Effector memory CD4-positive, alpha-beta T cell (primary cell): ENCODE measurements around the gene ORM1.

ENCODE experiments used
- DNase-seq, 3 donors: peaks; one replicate each; pipeline ENCODE4 v3.0.0-alpha.2; 2020
- H3K27ac ChIP-seq: 2 replicates; pipeline ENCODE4 v1.7.0; 2013; ENCODE audit warnings: mild to moderate bottlenecking, low read length, moderate library complexity; ENCODE audit not compliant: insufficient read depth, poor library complexity, severe bottlenecking
- H3K27me3 ChIP-seq: replicated peaks from 2 replicates; pipeline ENCODE4 v1.7.0; 2013; ENCODE audit warnings: mild to moderate bottlenecking, low read length; ENCODE audit not compliant: insufficient read depth, control insufficient read depth, poor library complexity, severe bottlenecking
- H3K36me3 ChIP-seq: 2 replicates; pipeline ENCODE4 v1.7.0; 2013; ENCODE audit warnings: mild to moderate bottlenecking, low read length, moderate library complexity; ENCODE audit not compliant: control insufficient read depth, insufficient read depth
- H3K4me1 ChIP-seq: 2 replicates; pipeline ENCODE4 v1.7.0; 2013; ENCODE audit warnings: low read length, mild to moderate bottlenecking; ENCODE audit not compliant: control insufficient read depth, insufficient read depth, poor library complexity, severe bottlenecking
- H3K4me3 ChIP-seq: 2 replicates; pipeline ENCODE4 v1.7.0; 2013; ENCODE audit warnings: low read length, low read depth, mild to moderate bottlenecking; ENCODE audit not compliant: insufficient read depth, poor library complexity, severe bottlenecking
- H3K9me3 ChIP-seq: 2 replicates; pipeline ENCODE4 v1.7.0; 2013; ENCODE audit warnings: mild to moderate bottlenecking, low read length, moderate library complexity; ENCODE audit not compliant: control insufficient read depth

The ORM1 gene

DNA sequence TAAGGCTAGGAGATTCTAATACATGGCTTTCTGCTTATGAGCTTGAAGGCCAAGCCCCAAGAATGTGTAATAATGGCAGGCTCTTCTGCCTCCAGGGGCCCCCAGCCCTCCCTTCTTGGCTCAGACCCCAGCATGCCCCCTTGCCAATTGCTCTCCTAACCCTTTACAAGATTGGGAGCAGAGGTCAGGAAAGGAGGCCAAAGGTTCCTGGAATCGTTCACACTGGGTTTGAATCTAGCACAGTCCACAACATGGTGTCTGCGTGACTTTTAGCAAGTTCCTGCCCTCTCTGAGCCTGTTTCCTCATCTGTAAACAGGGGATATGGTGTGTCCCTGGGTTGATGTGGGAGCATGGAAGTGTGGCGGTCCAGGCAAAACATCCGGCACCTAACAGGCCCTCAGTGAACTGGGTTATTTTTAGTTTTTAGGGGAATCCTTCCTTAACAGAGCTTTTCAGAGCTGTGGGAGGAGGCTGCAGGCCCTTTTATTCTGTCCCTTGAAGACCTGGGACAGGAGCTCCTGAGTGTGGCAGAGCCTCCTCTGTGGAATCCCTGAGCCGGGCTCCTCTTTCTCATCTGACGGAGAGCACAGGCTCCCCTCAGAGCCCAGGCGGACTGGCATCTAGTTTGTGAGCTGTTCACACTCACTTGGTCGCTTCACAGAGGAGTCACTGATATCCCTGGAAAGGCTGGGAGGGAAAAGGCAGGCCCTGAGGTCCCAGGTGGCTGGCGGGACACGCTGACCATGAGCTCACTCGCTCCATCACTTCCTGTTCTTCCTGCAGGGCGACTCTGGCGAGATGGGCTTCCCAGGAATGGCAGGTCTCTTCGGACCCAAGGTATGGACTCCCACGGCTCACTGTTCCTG lies 23.4 kb upstream of the ORM1 start:
- Histone ChIP-seq H3K27me3 (no peaks in the 10 kb centered on the region), H3K4me1 (no peaks in the 10 kb centered on the region), H3K27ac (no peak overlapping the region), H3K9me3 (no peaks in the 10 kb centered on the region), H3K4me3 (no peak overlapping the region), H3K36me3 (no peaks in the 10 kb centered on the region)
- no peak for DNase-seq

GRCh38 chr9:114300153-114300845 lies 22.6 kb upstream of the ORM1 start:
- no peak for DNase-seq
- H3K27me3 ChIP-seq = no peaks in the 10 kb centered on the region
- no peak overlapping the region for H3K4me3 ChIP-seq
- no peaks in the 10 kb centered on the region for H3K36me3 ChIP-seq
- H3K4me1 ChIP-seq = no peaks in the 10 kb centered on the region
- H3K27ac ChIP-seq = no peak overlapping the region
- no peaks in the 10 kb centered on the region for H3K9me3 ChIP-seq

DNA sequence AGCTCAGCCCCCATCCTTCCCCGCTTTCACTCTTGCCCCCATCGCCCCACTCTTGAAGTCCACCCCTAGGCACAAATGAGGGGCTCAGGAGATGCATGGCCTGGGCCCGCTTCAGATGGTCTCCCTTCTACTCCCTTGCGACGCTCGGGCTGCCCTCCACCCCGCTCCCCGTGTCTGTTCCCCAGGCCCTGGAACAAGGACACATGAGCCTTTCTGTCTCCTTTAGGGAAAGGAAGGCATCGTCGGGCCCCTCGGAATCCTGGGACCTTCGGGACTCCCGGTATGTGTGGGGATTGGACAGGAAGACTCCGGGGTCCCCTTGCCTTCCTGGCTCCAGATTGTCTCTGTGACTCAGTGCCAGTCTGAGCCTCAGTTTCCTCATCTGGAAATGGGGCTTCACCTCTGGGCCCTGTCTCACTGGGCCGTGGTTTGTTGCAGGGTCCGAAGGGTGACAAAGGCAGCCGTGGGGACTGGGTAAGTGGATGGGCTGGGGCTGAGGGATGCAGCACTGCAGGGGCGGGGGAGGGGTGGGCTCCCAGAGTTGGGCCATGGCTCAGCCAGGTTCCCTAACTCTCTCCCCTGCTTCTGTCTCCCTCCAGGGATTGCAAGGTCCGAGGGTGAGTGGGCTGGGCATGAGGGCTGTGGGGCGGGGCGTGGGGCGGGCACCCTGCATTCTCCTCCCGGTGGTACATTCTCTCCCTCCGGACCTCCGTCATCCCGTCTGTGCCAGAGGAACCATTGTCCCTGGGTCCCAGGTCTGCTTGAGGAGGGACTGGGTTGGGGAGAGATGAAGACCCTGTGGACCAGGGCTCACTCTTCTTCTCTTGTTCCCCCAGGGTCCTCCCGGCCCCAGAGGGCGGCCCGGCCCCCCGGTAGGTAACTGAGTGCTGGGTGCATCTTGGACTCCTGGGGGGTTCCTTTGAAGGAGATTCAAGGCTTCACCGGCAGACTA lies 21.8 kb upstream of the ORM1 start:
- peaks cover 4% of the 10 kb centered on the region for H3K4me1 ChIP-seq
- no peak overlapping the region for H3K27ac ChIP-seq
- no peaks in the 10 kb centered on the region for H3K36me3 ChIP-seq
- DNase-seq = no peak
- H3K27me3 ChIP-seq = no peaks in the 10 kb centered on the region
- H3K9me3 ChIP-seq = no peaks in the 10 kb centered on the region
- H3K4me3 ChIP-seq = no peak overlapping the region

- DNase-seq = no peak
- H3K4me3 ChIP-seq = no peak overlapping the region
Measured at GRCh38 chr9:114301798-114302565, 20.9 kb upstream of the ORM1 start.

GRCh38 chr9:114302727-114303126 lies 20.2 kb upstream of the ORM1 start:
- no peaks in the 10 kb centered on the region for H3K36me3 ChIP-seq
- peaks cover 4% of the 10 kb centered on the region for H3K4me1 ChIP-seq
- no peaks in the 10 kb centered on the region for H3K27me3 ChIP-seq
- H3K4me3 ChIP-seq = no peak overlapping the region
- DNase-seq = no peak
- no peak overlapping the region for H3K27ac ChIP-seq
- H3K9me3 ChIP-seq = no peaks in the 10 kb centered on the region

More at GRCh38 chr9:114301798-114302565, 20.9 kb upstream of the ORM1 start:
- no peaks in the 10 kb centered on the region for H3K36me3 ChIP-seq
- H3K27ac ChIP-seq = no peak overlapping the region
- H3K9me3 ChIP-seq = no peaks in the 10 kb centered on the region
- H3K27me3 ChIP-seq = no peaks in the 10 kb centered on the region
- peaks cover 4% of the 10 kb centered on the region for H3K4me1 ChIP-seq

DNA sequence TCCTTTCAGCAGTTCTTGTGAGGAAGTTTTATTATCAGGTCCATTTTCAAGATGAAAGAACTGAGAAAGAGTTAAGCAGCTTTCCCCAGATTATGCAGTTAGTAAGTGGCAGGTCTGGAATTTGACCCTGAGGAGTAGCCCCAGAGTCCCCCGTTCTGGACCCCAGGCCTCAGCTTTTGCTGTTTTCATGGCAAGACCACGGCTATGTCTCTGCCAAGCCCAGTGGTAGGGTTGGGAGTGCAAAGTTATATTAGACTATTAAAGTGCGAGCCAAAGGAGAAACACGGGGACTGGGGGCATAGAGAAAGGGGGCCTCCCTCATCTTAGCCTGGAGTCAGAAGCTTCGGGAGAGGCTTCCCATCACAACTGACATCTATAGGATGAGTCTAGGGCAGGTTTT lies 19.3 kb upstream of the ORM1 start:
- Histone ChIP-seq H3K27me3 (no peaks in the 10 kb centered on the region), H3K36me3 (no peaks in the 10 kb centered on the region), H3K27ac (no peak overlapping the region), H3K4me1 (peaks cover 4% of the 10 kb centered on the region), H3K9me3 (no peaks in the 10 kb centered on the region), H3K4me3 (no peak overlapping the region)
- no peak for DNase-seq

DNA sequence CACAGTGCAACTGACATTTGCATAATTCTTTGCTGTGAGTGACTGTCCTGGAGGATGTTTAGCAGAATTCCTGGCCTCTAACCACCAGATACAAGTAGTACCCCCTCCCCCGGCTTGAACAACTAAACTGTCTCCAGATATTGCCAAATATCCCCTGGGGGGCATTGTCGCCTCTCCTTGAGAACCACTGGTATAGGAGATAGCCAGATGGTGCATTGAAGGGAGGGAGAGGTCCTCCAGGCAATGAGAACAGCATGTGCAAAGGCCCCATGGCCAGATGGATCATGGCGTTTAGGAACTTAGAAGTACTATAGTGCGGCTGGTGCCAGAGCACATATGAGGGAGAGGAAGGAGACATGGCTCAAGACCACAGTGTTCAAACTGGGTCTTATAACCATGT lies 18.9 kb upstream of the ORM1 start:
- Histone ChIP-seq H3K27ac (no peak overlapping the region), H3K36me3 (no peaks in the 10 kb centered on the region)
- no peak for DNase-seq

GRCh38 chr9:114304416-114305188 lies 18.3 kb upstream of the ORM1 start:
- Histone ChIP-seq H3K36me3 (no peaks in the 10 kb centered on the region), H3K4me1 (peaks cover 4% of the 10 kb centered on the region), H3K27ac (no peak overlapping the region), H3K27me3 (no peaks in the 10 kb centered on the region), H3K4me3 (no peak overlapping the region), H3K9me3 (no peaks in the 10 kb centered on the region)
- DNase-seq = no peak

More for the DNA sequence above, 18.9 kb upstream of the ORM1 start:
- no peaks in the 10 kb centered on the region for H3K9me3 ChIP-seq
- peaks cover 4% of the 10 kb centered on the region for H3K4me1 ChIP-seq
- no peak overlapping the region for H3K4me3 ChIP-seq
- H3K27me3 ChIP-seq = no peaks in the 10 kb centered on the region

GRCh38 chr9:114307899-114308267 lies 15.0 kb upstream of the ORM1 start:
- Histone ChIP-seq H3K27me3 (no peaks in the 10 kb centered on the region), H3K4me1 (peaks cover 4% of the 10 kb centered on the region), H3K27ac (no peak overlapping the region), H3K9me3 (no peaks in the 10 kb centered on the region), H3K36me3 (no peaks in the 10 kb centered on the region), H3K4me3 (no peak overlapping the region)
- DNase-seq = no peak
